A673 (cell line): ENCODE measurements around the gene MTFR1L. TPM values are rescaled to one million over a fixed set of nuclear protein-coding genes. Genes with fewer than 3 reads are reported as not detected.

ENCODE experiments used
- BruUV-seq: library from RNA; stranded (reverse); fragments of 400-500 nt; replicated peaks from 2 replicates; lab custom pipeline; 2021; lab: Mats Ljungman, UMichigan
- CTCF ChIA-PET: fragments of 300-600 bp; sonication (Branson Sonifier 250); formaldehyde crosslinking; loops from one replicate; lab custom pipeline; 2022; ENCODE audit warnings: antibody characterized with exemption; lab: Charles Lee
- POLR2A ChIA-PET: fragments of 300-600 bp; sonication (Branson Sonifier 250); formaldehyde crosslinking; loops from one replicate; lab custom pipeline; 2022; ENCODE audit warnings: antibody characterized with exemption; ENCODE audit not compliant: low non-redundant PET; lab: Charles Lee
- DNase-seq: peaks from one replicate; pipeline ENCODE4 v3.0.0-alpha.2; 2015; ENCODE audit warnings: low spot score
- H3K27ac ChIP-seq: fragments of 200-600 bp; sonication (generic); 2 replicates; pipeline ENCODE4 v1.5.1; 2016; ENCODE audit warnings: mixed run types, low read depth, mild to moderate bottlenecking, mixed read lengths, antibody characterized with exemption, low read length; ENCODE audit not compliant: poor library complexity, severe bottlenecking
- H3K27me3 ChIP-seq: fragments of 200-600 bp; sonication (generic); replicated peaks from 2 replicates; pipeline ENCODE4 v1.6.1; 2017; ENCODE audit warnings: mixed run types, low read depth, mild to moderate bottlenecking, mixed read lengths, antibody characterized with exemption, low read length; ENCODE audit not compliant: insufficient read depth, poor library complexity
- H3K36me3 ChIP-seq: fragments of 200-600 bp; sonication (generic); 2 replicates; pipeline ENCODE4 v1.6.1; 2016; ENCODE audit warnings: mixed run types, mild to moderate bottlenecking, mixed read lengths, antibody characterized with exemption, low read length; ENCODE audit not compliant: insufficient read depth, poor library complexity, severe bottlenecking
- H3K4me1 ChIP-seq: fragments of 200-600 bp; sonication (generic); 2 replicates; pipeline ENCODE4 v1.6.1; 2017; ENCODE audit warnings: mixed run types, mild to moderate bottlenecking, mixed read lengths, antibody characterized with exemption, low read length; ENCODE audit not compliant: insufficient read depth, poor library complexity, severe bottlenecking
- H3K4me3 ChIP-seq: fragments of 200-600 bp; sonication (generic); 2 replicates; pipeline ENCODE4 v1.5.1; 2016; ENCODE audit warnings: low read depth, mixed run types, mild to moderate bottlenecking, mixed read lengths, low read length; ENCODE audit not compliant: poor library complexity, severe bottlenecking
- H3K9me3 ChIP-seq: fragments of 200-600 bp; sonication (generic); 2 replicates; pipeline ENCODE4 v1.6.1; 2016; ENCODE audit warnings: mixed run types, low read depth, mild to moderate bottlenecking, mixed read lengths, antibody characterized with exemption, low read length; ENCODE audit not compliant: poor library complexity, severe bottlenecking
- EZH2 ChIP-seq: fragments of 200-600 bp; sonication (generic); IDR thresholded peaks from 2 replicates; pipeline ENCODE4 v1.6.1; 2017; ENCODE audit warnings: borderline replicate concordance, low read depth, mild to moderate bottlenecking, mixed read lengths, antibody characterized with exemption, low read length; ENCODE audit not compliant: poor library complexity, severe bottlenecking
- intact Hi-C: fragments of 100-400 bp; cut with micrococcal nuclease; formaldehyde crosslinking; loops from one replicate; pipeline ENCODE4 v1.10.0; 2022; ENCODE audit not compliant: unreplicated experiment
- total RNA-seq: library from RNA; stranded (reverse); gene quantifications from 2 replicates; pipeline ENCODE4 v1.2.3, GENCODE V29; 2021
- TF ChIP-seq, protein P1 (sequence below): fragments of 300-800, 200-600 bp; sonication (generic); conservative IDR thresholded peaks from 2 replicates; pipeline ENCODE4 v1.5.1; 2017; ENCODE audit warnings: low read depth, mild to moderate bottlenecking, antibody characterized with exemption, low read length, moderate library complexity, mixed read lengths

The MTFR1L gene
- total RNA-seq, 1 experiment from 2014 or later: 45.0 TPM

GRCh38 chr1:25799935-25800702 lies 19.6 kb upstream of the MTFR1L start, which contains the start of gene SELENON:
Gene SELENON (plus strand): TSS chr1:25800193. CDS start chr1:25800231, 38 bp downstream.
- TF ChIP-seq EZH2: no peak
- TF ChIP-seq, protein P1, sequence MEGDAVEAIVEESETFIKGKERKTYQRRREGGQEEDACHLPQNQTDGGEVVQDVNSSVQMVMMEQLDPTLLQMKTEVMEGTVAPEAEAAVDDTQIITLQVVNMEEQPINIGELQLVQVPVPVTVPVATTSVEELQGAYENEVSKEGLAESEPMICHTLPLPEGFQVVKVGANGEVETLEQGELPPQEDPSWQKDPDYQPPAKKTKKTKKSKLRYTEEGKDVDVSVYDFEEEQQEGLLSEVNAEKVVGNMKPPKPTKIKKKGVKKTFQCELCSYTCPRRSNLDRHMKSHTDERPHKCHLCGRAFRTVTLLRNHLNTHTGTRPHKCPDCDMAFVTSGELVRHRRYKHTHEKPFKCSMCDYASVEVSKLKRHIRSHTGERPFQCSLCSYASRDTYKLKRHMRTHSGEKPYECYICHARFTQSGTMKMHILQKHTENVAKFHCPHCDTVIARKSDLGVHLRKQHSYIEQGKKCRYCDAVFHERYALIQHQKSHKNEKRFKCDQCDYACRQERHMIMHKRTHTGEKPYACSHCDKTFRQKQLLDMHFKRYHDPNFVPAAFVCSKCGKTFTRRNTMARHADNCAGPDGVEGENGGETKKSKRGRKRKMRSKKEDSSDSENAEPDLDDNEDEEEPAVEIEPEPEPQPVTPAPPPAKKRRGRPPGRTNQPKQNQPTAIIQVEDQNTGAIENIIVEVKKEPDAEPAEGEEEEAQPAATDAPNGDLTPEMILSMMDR: no peak
- Histone ChIP-seq H3K27me3 (no peaks in the 10 kb centered on the region), H3K9me3 (no peaks in the 10 kb centered on the region), H3K4me1 (peaks cover 6% of the 10 kb centered on the region), H3K27ac (peak within 1 kb of the TSS; percentile 61), H3K36me3 (no peaks in the 10 kb centered on the region), H3K4me3 (peak within 1 kb of the TSS; percentile 57)
- BruUV-seq: no TSS peak
- CTCF ChIA-PET: interaction anchor here (0.7 kb wide), 1 partner anchor 181 kb away, joined by 3 read pairs; no protein-coding TSS in a partner anchor
- intact Hi-C loops: no loop called here
- DNase-seq: peak; percentile 40
- POLR2A ChIA-PET: no interaction called here

GRCh38 chr1:25800703-25801377 lies 18.9 kb upstream of the MTFR1L start:
- intact Hi-C loops: no loop called here
- no peak for TF ChIP-seq EZH2
- TF ChIP-seq, protein P1: no peak
- H3K27ac ChIP-seq: peak overlapping the region; percentile 61
- POLR2A ChIA-PET: no interaction called here
- CTCF ChIA-PET: no interaction called here
- peaks cover 6% of the 10 kb centered on the region for H3K4me1 ChIP-seq
- no TSS peak for BruUV-seq
- peaks cover 3% of the 10 kb centered on the region for H3K36me3 ChIP-seq
- no peak for DNase-seq
- no peaks in the 10 kb centered on the region for H3K9me3 ChIP-seq
- no peaks in the 10 kb centered on the region for H3K27me3 ChIP-seq
- H3K4me3 ChIP-seq: peak overlapping the region; percentile 57

- H3K9me3 ChIP-seq: no peaks in the 10 kb centered on the region
- no peak for DNase-seq
- TSS peak; percentile 65 for BruUV-seq
- no peaks in the 10 kb centered on the region for H3K27me3 ChIP-seq
- H3K4me3 ChIP-seq: no peak overlapping the region
- TF ChIP-seq EZH2: no peak
- TF ChIP-seq, protein P1: no peak
- ChIA-PET CTCF (no interaction called here), POLR2A (no interaction called here)
- no peak overlapping the region for H3K27ac ChIP-seq
- H3K4me1 ChIP-seq: peaks cover 6% of the 10 kb centered on the region
- peaks cover 3% of the 10 kb centered on the region for H3K36me3 ChIP-seq
- intact Hi-C loops: loop anchor here (2.0 kb wide), 1 partner anchor 194 kb away; no protein-coding TSS in a partner anchor
These were observed 16.8 kb upstream of the MTFR1L start for GRCh38 chr1:25802915-25803314.
